MM.1S (cell line): ENCODE results near the gene BCL11B.

Source experiments
- DNase-seq: peaks from one replicate; pipeline ENCODE4 v3.0.0-alpha.2; 2015
- H2AFZ ChIP-seq: fragments of 300-600 bp; sonication (generic); 2 replicates; pipeline ENCODE4 v1.6.0; 2016; ENCODE audit warnings: antibody characterized with exemption, low read length
- H3F3A ChIP-seq: fragments of 300-600 bp; sonication (generic); 2 replicates; pipeline ENCODE4 v1.6.1; 2016; ENCODE audit warnings: mild to moderate bottlenecking, antibody characterized with exemption, low read length, moderate library complexity, mixed read lengths; ENCODE audit not compliant: insufficient read depth
- H3K27ac ChIP-seq: fragments of 300-600 bp; sonication (generic); 2 replicates; pipeline ENCODE4 v1.5.1; 2016; ENCODE audit warnings: mild to moderate bottlenecking, low read length
- H3K27me3 ChIP-seq: fragments of 300-600 bp; sonication (generic); replicated peaks from 2 replicates; pipeline ENCODE4 v1.6.0; 2016; ENCODE audit warnings: low read length; ENCODE audit not compliant: insufficient read depth
- H3K36me3 ChIP-seq: fragments of 300-600 bp; sonication (generic); replicated peaks from 2 replicates; pipeline ENCODE4 v1.6.1; 2016; ENCODE audit warnings: mild to moderate bottlenecking, low read length, mixed read lengths; ENCODE audit not compliant: insufficient read depth
- H3K4me1 ChIP-seq: fragments of 300-600 bp; sonication (generic); 2 replicates; pipeline ENCODE4 v1.6.1; 2016; ENCODE audit warnings: low read length, mixed read lengths
- H3K4me2 ChIP-seq: fragments of 300-600 bp; sonication (generic); 2 replicates; pipeline ENCODE4 v1.6.0; 2016; ENCODE audit warnings: low read depth, low read length
- H3K4me3 ChIP-seq: fragments of 300-600 bp; sonication (generic); 2 replicates; pipeline ENCODE4 v1.5.1; 2016; ENCODE audit warnings: low read length, mixed read lengths
- H3K79me2 ChIP-seq: fragments of 300-600 bp; sonication (generic); 2 replicates; pipeline ENCODE4 v1.6.1; 2016; ENCODE audit warnings: mixed run types, low read length, mixed read lengths
- H3K9ac ChIP-seq: fragments of 300-600 bp; sonication (generic); 2 replicates; pipeline ENCODE4 v1.6.1; 2016; ENCODE audit warnings: low read length, mixed read lengths
- H3K9me2 ChIP-seq: fragments of 300-600 bp; sonication (generic); replicated peaks from 2 replicates; pipeline ENCODE4 v1.6.1; 2016; ENCODE audit warnings: mild to moderate bottlenecking, low read length, mixed read lengths; ENCODE audit not compliant: insufficient read depth
- H3K9me3 ChIP-seq: fragments of 300-600 bp; sonication (generic); replicated peaks from 2 replicates; pipeline ENCODE4 v1.6.1; 2016; ENCODE audit warnings: mild to moderate bottlenecking, low read length, mixed read lengths; ENCODE audit not compliant: insufficient read depth
- H4K20me1 ChIP-seq: fragments of 300-600 bp; sonication (generic); 2 replicates; pipeline ENCODE4 v1.6.1; 2016; ENCODE audit warnings: mild to moderate bottlenecking, low read length, moderate library complexity, mixed read lengths; ENCODE audit not compliant: insufficient read depth
- CTCF ChIP-seq: fragments of 300-600 bp; sonication (generic); IDR thresholded peaks from 2 replicates; pipeline ENCODE4 v1.5.1; 2016; ENCODE audit warnings: antibody characterized with exemption, low read length, mixed read lengths
- EZH2 ChIP-seq: fragments of 300-600 bp; sonication (generic); optimal IDR thresholded peaks from 2 replicates; pipeline ENCODE3; 2017; ENCODE audit warnings: low read depth, mild to moderate bottlenecking, antibody characterized with exemption, low read length, mixed read lengths
- EZH2phosphoT487 ChIP-seq: fragments of 300-600 bp; sonication (generic); IDR thresholded peaks from 2 replicates; pipeline ENCODE4 v1.6.1; 2018; ENCODE audit warnings: antibody characterized with exemption, low read length

Gene BCL11B

GRCh38 chr14:99232714-99233214, 39.2 kb downstream of the BCL11B start:
- no peaks in the 10 kb centered on the region for H3K4me1 ChIP-seq
- no peak for TF ChIP-seq CTCF
- no peak for TF ChIP-seq EZH2phosphoT487
- TF ChIP-seq EZH2, result no peak
- no peaks in the 10 kb centered on the region for H4K20me1 ChIP-seq
- H3K36me3 ChIP-seq, result no peaks in the 10 kb centered on the region
- H3K79me2 ChIP-seq, result no peaks in the 10 kb centered on the region
- H3K27ac ChIP-seq, result no peak overlapping the region
- no peak overlapping the region for H2AFZ ChIP-seq
- no peaks in the 10 kb centered on the region for H3K9me2 ChIP-seq
- no peak overlapping the region for H3K9ac ChIP-seq
- H3F3A ChIP-seq, result no peaks in the 10 kb centered on the region
- H3K9me3 ChIP-seq, result no peaks in the 10 kb centered on the region
- no peak for DNase-seq
- H3K4me3 ChIP-seq, result no peak overlapping the region
- H3K27me3 ChIP-seq, result no peaks in the 10 kb centered on the region
- H3K4me2 ChIP-seq, result no peak overlapping the region

DNA sequence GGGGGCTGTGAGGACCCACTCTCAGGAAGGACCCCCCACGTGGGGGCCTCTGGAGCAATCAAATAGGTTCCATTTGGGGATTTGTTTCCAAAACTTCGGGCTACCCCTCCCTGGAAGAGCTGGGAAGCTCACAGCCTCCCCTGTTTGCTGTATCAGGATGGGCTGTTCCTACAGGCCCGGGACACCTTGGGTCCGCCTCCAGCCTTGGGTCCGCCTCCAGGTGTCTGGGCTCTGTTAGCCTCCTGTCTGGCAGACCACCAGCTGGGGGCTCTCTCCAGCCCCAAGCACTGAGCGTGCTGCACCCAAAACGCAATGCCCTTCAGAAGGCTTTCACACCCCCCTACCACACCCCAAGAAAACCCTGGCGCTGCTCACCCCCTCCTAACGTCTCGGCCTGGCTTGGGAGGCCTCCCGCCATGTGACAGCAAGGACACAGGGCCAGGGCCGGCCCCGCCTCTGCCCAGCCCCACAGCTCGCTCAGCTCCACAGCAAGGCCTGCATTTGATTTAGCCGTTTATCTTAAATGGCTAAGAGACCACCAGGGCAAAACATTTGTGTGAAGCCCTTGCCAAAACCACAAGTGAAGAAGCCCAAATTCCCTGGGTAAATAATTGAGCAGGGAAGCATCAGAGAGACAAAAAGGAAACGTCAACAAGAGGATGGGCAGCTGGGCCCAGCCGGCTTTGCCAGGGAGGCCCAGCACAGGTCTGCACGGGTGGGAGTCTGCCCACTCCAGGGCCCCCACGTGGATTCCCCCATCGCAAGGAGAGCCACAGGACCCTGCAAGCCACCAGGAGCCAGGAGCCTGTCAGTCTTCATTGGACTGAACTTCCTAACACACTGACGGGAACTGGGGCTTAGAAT, 39.9 kb downstream of the BCL11B start:
- H3K36me3 ChIP-seq, result no peaks in the 10 kb centered on the region
- H4K20me1 ChIP-seq, result no peaks in the 10 kb centered on the region
- H2AFZ ChIP-seq, result no peak overlapping the region
- H3K4me1 ChIP-seq, result no peaks in the 10 kb centered on the region
- no peak for DNase-seq
- no peaks in the 10 kb centered on the region for H3K9me3 ChIP-seq
- TF ChIP-seq EZH2 (no peak), CTCF (no peak), EZH2phosphoT487 (no peak)
- H3K4me3 ChIP-seq, result no peak overlapping the region
- no peaks in the 10 kb centered on the region for H3K9me2 ChIP-seq
- no peaks in the 10 kb centered on the region for H3F3A ChIP-seq
- no peak overlapping the region for H3K9ac ChIP-seq
- H3K4me2 ChIP-seq, result no peak overlapping the region
- no peaks in the 10 kb centered on the region for H3K27me3 ChIP-seq
- no peaks in the 10 kb centered on the region for H3K79me2 ChIP-seq
- no peak overlapping the region for H3K27ac ChIP-seq

DNA sequence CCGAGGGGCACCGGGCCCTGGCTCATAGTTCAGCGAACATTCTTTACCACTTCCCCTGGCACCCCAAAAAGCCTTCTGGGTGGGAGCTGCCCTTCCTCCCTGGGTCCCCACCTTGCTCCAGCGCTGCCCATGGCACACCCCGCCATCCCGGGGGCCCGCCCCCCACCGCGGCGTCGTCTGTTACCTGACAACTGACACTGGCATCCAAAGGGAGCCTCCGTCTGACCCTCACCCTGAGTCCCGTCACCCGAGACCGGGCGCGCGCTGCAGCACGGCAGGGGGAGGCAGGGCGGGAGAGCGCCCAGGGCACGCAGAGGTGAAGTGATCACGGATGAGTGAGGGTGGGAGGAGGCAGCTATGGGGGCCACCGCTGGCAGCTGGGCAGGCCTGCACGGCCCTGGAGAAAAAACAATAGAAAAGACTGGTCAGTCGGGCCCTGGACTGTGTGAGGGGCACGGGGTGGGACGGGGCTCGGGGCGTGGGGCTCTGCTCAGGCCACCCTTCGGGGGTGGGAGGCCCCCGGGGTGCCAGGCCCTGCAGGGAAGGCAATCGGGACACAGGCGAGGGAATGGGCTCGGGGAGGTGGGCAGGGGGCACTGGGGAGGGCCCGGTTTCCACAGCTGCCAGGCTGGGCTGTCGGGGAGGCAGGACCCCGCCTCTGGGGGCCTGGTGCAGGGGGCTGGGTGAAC, 40.7 kb downstream of the BCL11B start:
- Histone ChIP-seq H3K9ac (no peak overlapping the region), H3K9me2 (no peaks in the 10 kb centered on the region), H3K27ac (no peak overlapping the region), H3F3A (no peaks in the 10 kb centered on the region), H4K20me1 (no peaks in the 10 kb centered on the region), H3K27me3 (no peaks in the 10 kb centered on the region), H2AFZ (no peak overlapping the region), H3K4me1 (no peaks in the 10 kb centered on the region), H3K79me2 (no peaks in the 10 kb centered on the region), H3K4me3 (no peak overlapping the region), H3K9me3 (no peaks in the 10 kb centered on the region), H3K4me2 (no peak overlapping the region), H3K36me3 (no peaks in the 10 kb centered on the region)
- TF ChIP-seq CTCF (no peak), EZH2 (no peak), EZH2phosphoT487 (no peak)
- DNase-seq, result no peak
